ENCODE results near the gene BMP4.
"Not testable (repeated sequence)": the region's sequence is repeated elsewhere in the genome, so short reads cannot be mapped to it uniquely, and the experiment has no call there.

BMP4 gene

DNA sequence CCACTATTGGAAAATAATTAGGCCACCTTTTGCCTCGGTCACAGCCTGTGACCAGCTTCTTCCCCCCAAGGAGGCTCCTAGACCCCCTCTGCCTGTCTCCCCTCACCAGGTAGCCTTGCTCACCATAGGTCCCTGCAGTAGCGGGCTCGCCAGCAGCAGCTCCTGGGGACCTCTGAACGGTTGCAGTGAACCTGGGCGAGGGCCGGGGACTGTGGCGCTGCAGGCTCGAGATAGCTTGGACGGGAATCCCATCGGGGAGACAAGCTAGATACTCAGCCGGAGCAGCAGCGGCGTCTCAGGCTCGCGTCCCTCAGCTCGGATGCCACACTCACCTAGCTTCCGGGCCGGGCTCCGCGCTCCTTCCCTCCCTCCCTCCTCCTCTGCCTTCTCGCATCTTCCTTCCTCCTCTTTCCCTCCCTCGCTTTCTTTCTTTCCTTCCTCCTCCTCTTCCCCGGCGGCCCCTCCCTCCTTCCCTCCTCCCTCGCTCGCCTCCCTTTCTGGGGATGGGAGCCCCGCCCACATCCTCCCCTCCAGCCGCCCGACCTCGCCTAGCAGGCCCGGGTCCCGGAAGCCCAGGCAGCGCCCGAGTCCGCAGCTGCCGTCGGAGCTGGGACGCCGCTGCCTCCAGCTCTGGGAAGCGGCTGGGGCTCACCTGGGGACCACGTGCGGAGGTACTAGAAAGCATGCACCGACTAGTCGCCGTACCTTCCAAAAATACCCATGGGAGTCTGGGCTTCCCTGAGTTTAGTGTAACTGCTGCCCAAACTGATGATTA, at the start of gene BMP4:
TSS of gene BMP4 (minus strand) at position 399 of the 775 bp plus-strand sequence. CDS start 4,603 bp downstream, outside the sequence.
- no peak for DNase-seq (ENCODE audit: low read depth in 2 of 2)

DNA sequence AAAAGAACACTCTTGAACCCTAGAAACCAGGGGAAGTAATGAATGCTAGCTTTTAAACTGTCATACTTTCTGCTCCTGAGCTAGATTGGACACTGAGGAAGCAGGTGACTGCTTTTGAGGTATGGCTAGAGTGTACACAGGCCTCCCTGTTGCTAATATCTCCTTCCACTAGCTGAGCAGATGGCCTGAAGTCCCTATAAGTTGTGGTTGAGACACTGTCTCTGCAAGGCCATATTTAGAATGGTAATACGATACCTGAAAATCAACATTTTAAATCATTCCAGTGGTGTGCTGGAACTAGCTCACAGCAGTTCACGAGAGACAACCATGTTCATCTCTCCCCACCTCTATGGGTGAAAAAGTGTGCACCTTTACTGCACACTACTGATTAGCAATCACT, 46.4 kb upstream of the BMP4 start:
- DNase-seq (ENCODE audit: low read depth in 2 of 2), result no peak

DNA sequence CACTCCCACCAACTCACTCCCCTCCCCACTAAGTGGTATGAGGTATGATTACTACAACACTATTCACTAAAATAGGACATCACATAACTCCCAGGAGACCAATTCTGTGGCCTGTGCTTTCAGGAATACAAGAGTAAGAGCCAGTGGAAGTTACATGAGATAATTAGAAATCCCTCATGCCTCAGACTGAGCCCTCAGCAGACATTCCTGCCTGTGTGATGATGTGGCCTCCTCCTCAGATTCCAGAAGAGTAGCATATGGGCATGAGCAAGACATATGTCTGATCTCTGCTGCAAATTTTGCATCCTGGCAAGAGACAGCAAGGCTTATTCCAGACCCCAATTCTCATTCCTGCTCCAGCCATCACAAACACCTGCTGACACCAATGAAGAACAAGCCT, 46.0 kb upstream of the BMP4 start:
- no peak for DNase-seq (ENCODE audit: low read depth in 2 of 2)

DNA sequence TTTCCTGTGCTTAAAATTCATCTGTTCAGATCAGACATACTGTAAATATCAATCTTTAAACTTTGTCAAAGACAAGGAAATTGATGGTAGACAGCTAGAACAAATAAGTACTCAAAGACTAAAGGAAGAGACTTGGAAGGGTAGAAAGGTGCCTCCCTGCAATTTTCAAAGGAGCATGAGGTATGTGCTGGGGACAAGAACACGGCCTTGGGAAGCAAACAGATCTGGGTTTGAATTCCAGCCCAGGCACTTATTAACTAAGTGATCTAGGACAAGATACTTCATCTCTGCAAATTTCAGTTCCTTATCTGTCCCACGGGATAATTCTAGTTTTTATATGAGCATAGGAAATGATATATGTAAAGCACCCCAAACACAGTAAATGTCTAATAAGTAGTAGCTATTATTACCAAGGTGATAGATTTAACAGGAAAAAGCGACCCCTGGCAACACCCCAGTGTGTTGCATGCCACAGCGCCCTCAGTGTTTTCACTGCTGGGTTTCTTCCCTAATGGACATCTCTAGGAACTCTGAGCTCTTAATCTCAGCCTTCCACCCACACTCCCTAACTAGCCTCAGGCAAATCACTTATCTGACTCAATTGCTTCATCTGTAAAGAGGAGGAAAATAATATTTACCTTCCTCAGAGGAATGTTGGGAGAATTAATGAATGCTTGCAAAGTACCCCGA, 44.7 kb upstream of the BMP4 start:
- DNase-seq (ENCODE audit: low read depth in 2 of 2), result no peak

DNA sequence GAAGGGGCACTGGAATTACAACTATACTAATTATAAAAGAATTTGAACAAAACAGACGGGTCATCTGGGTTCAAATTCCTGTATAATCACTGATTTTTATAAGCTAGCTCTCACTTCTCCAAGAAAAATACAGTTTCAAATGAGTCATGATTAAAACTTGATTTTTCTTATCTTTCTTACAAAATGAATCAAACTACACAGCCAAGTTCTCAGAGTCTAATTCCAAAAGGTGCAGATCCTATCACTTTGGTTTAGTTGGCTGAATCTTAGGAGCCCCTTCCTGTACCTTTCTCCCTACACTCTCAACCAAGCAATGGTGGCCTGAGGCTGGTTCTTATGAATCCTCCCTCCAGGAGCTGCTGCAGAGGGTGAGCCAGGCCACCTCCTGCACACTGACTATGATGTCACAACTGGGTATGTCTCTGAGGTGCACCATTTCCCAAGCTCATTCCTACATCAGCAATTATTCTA, 43.8 kb upstream of the BMP4 start:
- DNase-seq (ENCODE audit: low read depth in 2 of 2), result no peak

DNA sequence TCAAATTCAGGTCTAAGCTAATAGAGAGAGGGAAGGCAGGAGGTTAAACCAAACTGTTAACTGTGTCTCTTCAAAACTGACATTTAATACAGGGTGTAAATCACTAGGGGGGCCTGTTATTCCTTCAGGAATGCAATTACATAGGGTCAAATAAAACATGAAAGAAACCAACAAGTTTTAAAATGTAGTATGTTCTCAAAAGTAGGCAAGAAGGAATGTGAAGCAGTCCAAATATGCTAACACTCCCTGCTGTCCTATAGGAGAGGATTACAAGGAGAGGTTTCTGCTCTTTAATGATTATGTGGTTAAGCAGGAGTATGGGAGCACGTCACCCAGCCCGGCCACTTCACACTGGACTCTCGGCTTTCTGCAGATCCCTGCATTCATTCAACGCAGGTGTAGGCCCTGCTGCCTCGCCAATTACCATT, 42.5 kb upstream of the BMP4 start:
- no peak for DNase-seq (ENCODE audit: low read depth in 2 of 2)

DNA sequence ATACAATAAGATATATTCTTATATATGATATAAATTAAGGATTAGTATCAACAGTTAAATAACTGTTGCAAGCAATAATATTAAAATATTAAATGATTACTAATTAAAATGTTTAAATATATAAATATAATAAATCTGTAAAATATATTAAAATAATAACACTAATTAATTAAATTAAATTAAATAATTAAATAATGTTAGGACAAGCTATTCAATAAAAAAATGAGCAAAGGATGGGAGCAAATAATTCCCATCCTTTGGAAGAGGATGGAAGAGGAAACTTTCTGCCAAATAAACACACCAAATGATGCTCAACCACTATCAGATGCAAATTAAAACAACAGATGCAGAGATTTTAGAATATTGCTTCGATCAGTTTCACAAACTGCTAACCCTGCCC, 39.4 kb upstream of the BMP4 start:
- DNase-seq (ENCODE audit: low read depth in 2 of 2), result no peak

DNA sequence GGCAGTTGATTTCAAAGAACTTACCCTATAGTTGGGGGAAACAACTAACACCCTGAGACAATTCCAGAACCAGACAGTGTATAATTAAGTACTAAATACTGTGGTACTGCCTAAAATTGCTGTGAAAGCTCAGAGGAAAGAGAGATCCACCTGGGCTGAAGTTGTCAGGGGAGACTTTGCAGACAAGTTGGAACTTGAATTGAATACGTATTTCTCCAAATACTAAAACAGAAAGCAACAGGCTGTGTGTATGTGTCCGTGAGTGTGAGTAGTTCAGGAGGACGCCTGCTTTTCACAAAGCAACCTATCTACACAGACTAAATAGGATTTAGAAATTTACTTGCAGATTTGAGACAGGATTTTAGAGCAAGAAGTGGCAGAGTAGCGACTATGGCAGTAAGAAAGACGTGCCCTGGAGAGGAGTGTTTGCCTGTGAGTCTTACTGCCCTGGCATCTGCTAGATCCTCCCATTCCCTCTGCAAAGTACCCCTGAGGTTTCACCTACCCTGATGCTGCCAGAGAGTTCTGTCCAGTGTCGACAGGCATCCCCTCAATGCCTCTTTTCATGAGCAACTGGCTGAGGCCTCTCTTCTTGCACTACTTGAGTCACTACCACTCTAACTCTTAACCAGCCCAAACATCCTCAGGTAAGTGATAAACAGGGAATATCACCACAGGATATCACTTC, 37.4 kb upstream of the BMP4 start:
- DNase-seq (ENCODE audit: low read depth in 2 of 2), result no peak

DNA sequence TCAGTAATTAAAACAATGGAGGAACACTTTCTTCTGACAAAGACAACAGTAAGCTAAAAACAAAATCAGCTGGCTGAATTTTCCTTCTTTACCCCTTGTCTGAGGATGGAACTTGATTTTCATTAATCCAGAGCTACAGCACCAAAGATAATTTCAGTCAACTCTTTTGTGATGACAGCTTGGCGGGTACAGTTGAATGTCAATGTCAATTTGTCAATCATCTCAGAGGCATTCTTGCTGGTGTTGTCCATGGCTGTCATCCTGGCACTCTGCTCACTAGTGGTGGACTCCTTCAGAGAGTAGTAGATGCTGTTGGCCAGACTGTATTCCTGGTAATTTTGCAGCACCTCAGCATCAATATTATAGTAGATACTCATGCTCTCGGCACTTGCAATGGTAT, 34.4 kb upstream of the BMP4 start:
- no peak for DNase-seq (ENCODE audit: low read depth in 2 of 2)

DNA sequence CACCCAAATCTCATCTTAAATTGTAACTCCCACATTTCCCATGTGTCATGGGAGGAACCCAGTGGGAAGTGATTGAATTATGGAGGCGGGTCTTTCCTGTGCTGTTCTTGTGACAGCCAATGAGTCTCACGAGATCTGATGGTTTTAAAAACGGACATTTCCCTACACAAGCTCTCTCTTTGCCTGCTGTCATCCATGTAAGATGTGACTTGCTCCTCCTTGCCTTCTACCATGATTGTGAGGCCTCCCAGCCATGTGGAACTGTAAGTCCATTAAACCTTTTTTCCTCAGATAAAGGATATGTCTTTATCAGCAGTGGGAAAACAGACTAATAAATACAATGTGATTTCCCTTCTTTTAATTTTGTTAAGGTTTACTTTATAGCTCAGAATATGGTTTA, 30.1 kb upstream of the BMP4 start:
- DNase-seq (ENCODE audit: low read depth in 2 of 2), result not testable (repeated sequence)

DNA sequence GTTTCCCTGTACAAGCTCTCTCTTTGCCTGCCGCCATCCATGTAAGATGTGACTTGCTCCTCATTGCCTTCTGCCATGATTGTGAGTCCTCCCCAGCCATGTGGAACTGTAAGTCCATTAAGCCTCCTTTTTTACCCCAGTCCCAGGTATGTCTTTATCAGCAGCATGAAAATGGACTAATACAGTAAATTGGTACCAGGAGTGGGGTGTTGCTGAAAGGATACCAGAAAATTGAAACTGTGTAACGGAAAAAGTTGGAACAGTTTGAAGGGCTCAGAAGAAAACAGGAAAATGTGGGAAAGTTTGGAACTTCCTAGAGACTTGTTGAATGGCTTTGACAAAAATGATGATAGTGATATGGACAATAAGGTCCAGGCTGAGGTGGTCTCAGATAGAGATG, 28.3 kb upstream of the BMP4 start:
- DNase-seq (ENCODE audit: low read depth in 2 of 2), result not testable (repeated sequence)

DNA sequence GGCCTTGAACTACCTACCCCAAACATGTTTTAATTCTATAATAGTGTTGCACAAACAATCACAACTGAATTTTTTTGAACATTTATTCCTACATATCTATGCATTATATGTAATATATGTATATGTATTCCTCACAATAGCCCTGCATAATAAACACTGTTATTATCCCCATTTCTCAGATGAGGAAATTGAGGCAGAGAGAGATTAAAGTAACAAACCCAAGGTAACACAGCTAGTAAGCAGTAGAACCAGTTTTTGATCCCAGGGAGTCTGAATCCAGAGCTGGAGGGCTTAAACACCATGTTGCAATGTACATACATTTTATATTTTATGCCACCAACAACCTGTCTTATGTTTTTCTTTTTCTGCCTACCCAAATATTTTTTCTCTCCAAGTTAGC, 26.5 kb upstream of the BMP4 start:
- no peak for DNase-seq (ENCODE audit: low read depth in 2 of 2)

DNA sequence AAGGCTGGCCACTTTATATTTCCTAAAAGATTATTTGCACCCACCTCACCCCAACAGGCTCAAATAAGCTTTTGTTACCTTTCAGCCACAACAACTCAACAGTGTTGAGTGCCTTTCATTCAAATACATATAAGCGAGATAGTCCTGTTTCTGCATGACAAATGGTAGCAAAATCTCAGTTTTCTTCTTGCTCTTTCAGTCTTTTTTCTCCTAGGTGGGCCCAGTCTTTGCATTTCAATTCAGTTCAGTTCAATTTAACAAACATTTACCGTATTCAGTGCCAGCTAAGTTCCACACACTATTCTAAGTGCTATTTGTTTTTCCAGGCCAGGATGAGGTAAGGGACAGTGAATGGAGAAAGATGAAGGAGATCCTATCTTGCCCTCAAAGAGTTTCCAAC, 25.9 kb upstream of the BMP4 start:
- DNase-seq (ENCODE audit: low read depth in 2 of 2), result no peak

DNA sequence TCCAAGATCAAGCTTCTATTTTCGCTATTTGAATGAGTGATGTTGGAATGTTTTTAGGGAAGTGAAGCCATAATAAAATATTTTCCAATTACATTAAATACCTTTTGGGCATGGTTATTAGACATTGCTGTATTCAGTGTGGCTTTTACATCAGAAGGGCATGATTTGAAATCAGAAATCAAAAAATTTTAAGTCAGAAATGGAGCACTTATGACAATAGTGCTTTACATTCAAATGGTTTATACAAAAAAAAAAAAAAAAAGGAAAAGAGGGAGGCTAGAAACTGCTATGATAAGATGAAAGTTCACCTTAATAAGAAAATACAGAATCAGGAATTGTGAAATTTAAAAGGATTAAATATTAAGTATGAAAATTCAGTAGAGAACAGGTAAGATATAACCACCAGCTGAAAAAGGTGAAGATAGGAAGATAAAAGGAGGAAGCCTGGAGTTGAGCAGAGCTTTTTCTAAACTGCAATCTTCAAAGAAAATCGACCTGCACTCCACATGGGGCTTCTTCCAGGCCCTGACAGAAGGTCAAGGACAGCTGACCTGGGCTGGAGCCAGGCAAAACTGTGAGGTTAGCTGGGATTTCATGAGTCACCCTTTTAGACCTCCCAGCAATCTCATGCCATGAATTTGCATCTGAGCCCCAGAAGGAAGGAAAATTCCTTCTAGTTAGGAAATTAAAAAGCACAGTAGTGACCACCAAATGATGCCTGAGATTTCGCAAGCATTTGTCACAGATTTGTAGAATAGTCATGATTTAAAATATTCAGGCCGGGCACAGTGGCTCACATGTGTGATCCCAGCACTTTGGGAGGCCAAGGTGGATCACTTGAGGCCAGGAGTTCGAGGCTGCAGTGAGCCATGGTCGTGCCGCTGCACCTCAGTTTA, 23.4 kb upstream of the BMP4 start:
- DNase-seq (ENCODE audit: low read depth in 2 of 2), result no peak

DNA sequence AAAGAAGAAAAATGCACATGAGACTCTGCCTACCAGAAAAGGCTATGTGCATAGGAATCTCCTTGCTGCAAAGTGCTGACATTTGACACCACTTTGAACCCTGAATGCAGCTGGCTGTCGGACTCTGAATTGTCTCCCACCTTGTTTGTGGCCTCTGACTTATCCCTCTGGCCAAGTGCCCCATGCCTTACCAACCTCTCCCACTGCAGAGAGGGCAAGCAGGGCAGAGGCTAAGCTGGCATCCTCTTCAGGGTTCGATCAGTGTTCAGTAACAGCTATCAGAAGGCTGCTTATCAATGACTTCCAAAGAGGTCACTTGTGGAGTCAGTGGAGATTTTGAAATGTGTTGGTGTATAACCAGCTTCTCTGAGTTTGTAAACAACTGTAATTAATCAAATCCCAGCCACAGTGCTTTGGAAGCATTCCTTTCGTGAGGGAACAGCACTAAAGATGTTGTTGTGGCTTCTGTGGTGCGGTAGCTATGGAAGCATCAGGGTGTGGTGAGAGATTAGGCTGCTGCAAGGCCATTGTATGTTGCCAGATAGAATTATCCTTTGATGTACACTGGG, 22.6 kb upstream of the BMP4 start:
- no peak for DNase-seq (ENCODE audit: low read depth in 2 of 2)

DNA sequence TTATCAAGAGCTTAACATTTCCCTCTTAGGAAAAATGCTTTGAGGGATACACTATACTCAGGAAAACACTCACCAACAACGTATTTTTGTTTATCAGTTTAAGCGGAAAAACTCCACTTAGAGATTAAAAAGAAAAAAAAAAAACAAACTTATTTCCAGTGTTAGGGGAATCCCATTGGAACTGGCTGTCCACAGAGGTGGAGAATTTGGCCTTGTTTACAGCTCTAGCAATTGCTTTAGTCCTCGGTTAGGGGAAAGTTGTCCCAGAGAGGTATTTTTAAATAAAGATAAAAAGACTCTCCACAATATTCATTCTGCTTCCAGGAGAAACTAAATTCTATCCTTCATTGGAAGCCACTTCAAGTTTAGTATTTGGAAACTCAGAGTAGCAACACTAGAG, 21.6 kb upstream of the BMP4 start:
- DNase-seq (ENCODE audit: low read depth in 2 of 2), result no peak

DNA sequence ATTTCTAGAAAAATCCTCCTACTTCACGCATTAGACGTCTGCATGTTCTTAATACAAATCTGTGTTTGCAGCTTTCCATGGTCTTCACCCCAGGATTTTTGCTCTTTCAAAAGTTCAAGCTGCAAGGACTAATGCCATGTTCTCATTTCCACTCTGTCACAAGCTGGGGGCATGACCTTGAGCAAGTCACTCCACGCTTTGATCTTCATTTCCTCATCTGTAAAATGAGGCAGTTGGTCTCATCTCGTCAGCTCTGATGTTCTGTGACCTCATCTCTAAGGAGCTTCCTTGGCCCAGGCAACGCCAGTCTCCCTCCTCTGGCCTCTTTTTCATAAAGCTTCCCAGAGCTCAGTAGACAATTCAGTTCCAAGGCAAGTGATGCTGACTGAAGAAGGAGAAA, 18.8 kb upstream of the BMP4 start:
- no peak for DNase-seq (ENCODE audit: low read depth in 2 of 2)

DNA sequence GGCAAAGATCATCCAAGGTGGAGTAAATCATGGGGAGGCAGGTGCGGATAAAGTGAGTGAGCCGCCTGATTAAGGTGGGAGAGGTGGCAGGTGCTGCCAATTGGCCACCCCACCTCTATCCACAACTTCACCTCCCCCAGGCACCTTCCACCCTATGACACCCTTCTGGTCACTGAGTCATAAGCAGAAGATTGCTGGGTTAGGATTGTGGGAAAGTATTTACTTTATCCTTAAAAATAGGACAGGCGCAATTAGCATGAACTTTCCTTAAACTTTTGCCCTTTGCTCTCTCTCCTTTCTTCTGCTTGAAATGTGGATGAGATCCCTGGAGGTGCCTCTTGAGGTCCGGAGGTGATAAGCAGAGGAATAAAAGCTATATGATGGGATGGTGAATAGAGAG, 14.9 kb upstream of the BMP4 start:
- no peak for DNase-seq (ENCODE audit: low read depth in 2 of 2)

DNA sequence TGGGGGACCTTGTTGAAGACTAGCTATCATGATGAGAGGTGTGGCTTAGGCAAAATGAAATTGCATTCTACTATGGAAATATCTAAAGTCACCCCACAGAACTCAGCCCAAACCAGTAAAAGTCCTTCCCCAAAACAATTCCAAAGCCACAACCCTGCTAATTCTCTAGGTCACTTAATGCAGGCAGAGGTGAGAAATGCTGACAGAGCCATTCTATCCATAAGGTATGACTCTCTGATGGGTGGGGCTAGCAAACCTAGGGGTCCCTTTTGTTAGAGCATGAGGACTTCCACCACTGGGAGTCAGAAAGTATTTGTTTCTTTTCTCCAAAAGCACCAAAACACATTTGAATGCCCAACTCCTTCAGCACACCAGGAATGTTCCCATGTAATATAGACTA, 12.7 kb upstream of the BMP4 start:
- no peak for DNase-seq (ENCODE audit: low read depth in 2 of 2)

DNA sequence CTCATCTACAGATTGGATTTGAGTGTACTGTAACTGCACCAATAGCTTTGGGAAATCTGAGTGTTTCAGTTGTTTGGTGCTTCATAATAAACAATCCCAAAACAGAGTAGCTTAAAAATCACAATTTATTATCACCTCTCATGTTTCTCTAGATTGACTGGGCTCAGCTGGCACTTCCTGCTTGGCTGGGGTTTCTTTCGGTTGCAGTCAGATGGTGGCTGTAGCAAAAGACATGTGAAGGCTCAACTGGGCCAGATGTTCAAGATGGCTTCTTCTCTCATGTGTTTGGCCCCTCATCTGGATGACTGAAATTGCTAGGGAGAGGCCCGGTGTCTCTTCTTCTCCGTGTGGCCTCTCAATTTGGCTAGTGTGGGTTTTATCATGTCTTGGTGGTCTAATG, 12.1 kb upstream of the BMP4 start:
- no peak for DNase-seq (ENCODE audit: low read depth in 2 of 2)

DNA sequence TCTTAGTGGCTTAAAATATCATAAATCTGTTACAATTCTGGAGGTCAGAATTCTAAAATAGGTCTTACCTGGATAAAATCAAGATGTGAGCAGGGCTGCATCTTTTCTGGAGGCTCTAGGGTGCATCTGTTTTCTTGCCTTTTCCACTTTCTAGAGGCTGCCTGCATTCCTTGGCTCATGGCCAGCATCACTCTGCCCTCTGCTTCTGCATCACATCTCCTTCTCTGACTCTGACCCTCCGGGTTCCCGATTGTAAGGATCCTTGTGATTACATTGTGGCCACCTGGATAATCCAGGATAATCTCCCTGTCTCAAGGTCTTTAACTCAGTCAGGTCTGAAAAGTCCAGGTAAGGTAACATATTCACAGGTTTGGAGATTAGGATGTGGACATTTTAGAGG, 11.0 kb upstream of the BMP4 start:
- no peak for DNase-seq (ENCODE audit: low read depth in 2 of 2)
